CD4-positive, alpha-beta T cell treated with Interleukin-2 at 100 ng/mL for 4 hours (primary cell): ENCODE measurements around the gene ILK.

ENCODE experiments used
- DNase-seq: peaks from one replicate; pipeline ENCODE4 v3.0.0-alpha.2; 2020; ENCODE audit warnings: low spot score

ILK gene

GRCh38 chr11:6603287-6604080 is at the start of gene ILK, which contains the start of gene RRP8:
Gene ILK, plus strand, starts transcription at chr11:6603774. Its CDS starts 498 bp downstream, at chr11:6604272.
Gene RRP8, minus strand, starts transcription at chr11:6603616. Its CDS starts 114 bp downstream, at chr11:6603502.
- DNase-seq, result peak; percentile 94

- DNase-seq, result no peak
These were observed 48.5 kb upstream of the ILK start for GRCh38 chr11:6554828-6555706.

- DNase-seq, result no peak
These were observed 47.2 kb upstream of the ILK start for GRCh38 chr11:6556139-6556949.

- DNase-seq, result no peak
These were observed 46.5 kb upstream of the ILK start for GRCh38 chr11:6557063-6557462.

GRCh38 chr11:6557761-6558674 is 45.6 kb upstream of the ILK start:
- no peak for DNase-seq

GRCh38 chr11:6559369-6559768 is 44.2 kb upstream of the ILK start:
- DNase-seq, result no peak

- DNase-seq, result no peak
These were observed 42.3 kb upstream of the ILK start for GRCh38 chr11:6561288-6561687.

GRCh38 chr11:6563121-6563619 is 40.4 kb upstream of the ILK start:
- no peak for DNase-seq

- DNase-seq, result no peak
These were observed 39.9 kb upstream of the ILK start for GRCh38 chr11:6563667-6564066.

GRCh38 chr11:6565325-6565724 is 38.2 kb upstream of the ILK start:
- DNase-seq, result no peak

GRCh38 chr11:6565988-6566703 is 37.4 kb upstream of the ILK start:
- no peak for DNase-seq

- no peak for DNase-seq
These were observed 36.7 kb upstream of the ILK start for GRCh38 chr11:6566704-6567370.

- no peak for DNase-seq
These were observed 36.2 kb upstream of the ILK start for GRCh38 chr11:6567371-6567745.

GRCh38 chr11:6568191-6568918 is 35.2 kb upstream of the ILK start:
- DNase-seq, result no peak

GRCh38 chr11:6569706-6570105 is 33.9 kb upstream of the ILK start:
- no peak for DNase-seq

GRCh38 chr11:6570691-6571427 is 32.7 kb upstream of the ILK start:
- DNase-seq, result no peak

- DNase-seq, result no peak
These were observed 32.1 kb upstream of the ILK start for GRCh38 chr11:6571434-6572008.

- no peak for DNase-seq
These were observed 31.4 kb upstream of the ILK start for GRCh38 chr11:6572215-6572614.
